Uterus (tissue), 4 donors: Measurements from ENCODE around the gene MASP2. TPM values are rescaled to one million over a fixed set of nuclear protein-coding genes. Genes with fewer than 3 reads are reported as not detected.
"Not testable (repeated sequence)": the region's sequence is repeated elsewhere in the genome, so short reads cannot be mapped to it uniquely, and the experiment has no call there.

Experiments used
- DNase-seq, 2 donors: peaks; one replicate each; pipeline ENCODE4 v3.0.0-alpha.2; 2019 to 2020
- H3K27ac ChIP-seq, 2 donors: fragments of 200-600 bp; sonication (generic); 1 replicate in 1 of 2; 2 replicates in 1 of 2; pipeline ENCODE4 v1.5.1; 2016 to 2018
- H3K27me3 ChIP-seq, 2 donors: fragments of 200-600 bp; sonication (generic); one replicate each; pipeline ENCODE4 v1.5.1; 2018 to 2019; ENCODE audit warnings: control low read depth in 1 of 2
- H3K36me3 ChIP-seq, 2 donors: fragments of 200-600 bp; sonication (generic); one replicate each; pipeline ENCODE4 v1.5.1; 2019; ENCODE audit warnings: control low read depth in 1 of 2
- H3K4me1 ChIP-seq, 2 donors: fragments of 200-600 bp; sonication (generic); one replicate each; pipeline ENCODE4 v1.5.1; 2018 to 2019; ENCODE audit warnings: control low read depth in 1 of 2
- H3K4me3 ChIP-seq, 2 donors: fragments of 200-600 bp; sonication (generic); 1 replicate in 1 of 2; 2 replicates in 1 of 2; pipeline ENCODE4 v1.5.1; 2018 to 2019; ENCODE audit warnings: mild to moderate bottlenecking in 1 of 2
- H3K9me3 ChIP-seq, 2 donors: fragments of 200-600 bp; sonication (generic); one replicate each; pipeline ENCODE4 v1.5.1; 2019; ENCODE audit warnings: control low read depth in 1 of 2
- CTCF ChIP-seq, 4 experiments: fragments of 200-600 bp in 2 of 4; fragments of 450-650 bp in 2 of 4; sonication (generic) in 2 of 4; IDR thresholded peaks; one replicate each; pipeline ENCODE4 v1.5.1; 2016 to 2019; ENCODE audit warnings: antibody characterized with exemption in 4 of 4, mild to moderate bottlenecking in 2 of 4, moderate library complexity in 1 of 4
- POLR2A ChIP-seq, 2 donors: fragments of 450-650 bp; IDR thresholded peaks; one replicate each; pipeline ENCODE4 v1.6.1; 2016; ENCODE audit warnings: antibody characterized with exemption in 2 of 2, mild to moderate bottlenecking in 1 of 2, moderate library complexity in 1 of 2
- intact Hi-C: fragments of 100-400 bp; cut with DNase I; formaldehyde crosslinking; loops from one replicate; pipeline ENCODE4 v1.15.1; 2023; ENCODE audit warnings: low total_unique reads
- total RNA-seq, 4 donors: library from RNA; depleted of rRNA in 3 of 4; stranded (reverse); fragments of >200 nt in 3 of 4; gene quantifications; one replicate each; pipeline versions ENCODE4 v1.1.0 to v1.2.4, GENCODE V29; 2014 to 2023
- donor health status: DM: yes; HTN: yes; CAD: no.

The MASP2 gene
- total RNA-seq, 4 donors from 2014 or later = not detected

- peaks cover 0 to 3% of the 10 kb centered on the region in 2 donors for H3K4me1 ChIP-seq
- no peak for DNase-seq
- H3K27ac ChIP-seq = no peak overlapping the region
- intact Hi-C loops = no loop called here
- no peaks in the 10 kb centered on the region for H3K27me3 ChIP-seq
- H3K9me3 ChIP-seq = no peaks in the 10 kb centered on the region
- H3K36me3 ChIP-seq = no peaks in the 10 kb centered on the region
- no peak overlapping the region for H3K4me3 ChIP-seq
- TF ChIP-seq POLR2A (IDR thresholded peaks at IDR 0.05) = no peak
- no peak for TF ChIP-seq CTCF (IDR thresholded peaks at IDR 0.05)
Measured at GRCh38 chr1:11053758-11054137, 6.7 kb upstream of the MASP2 start.

- Histone ChIP-seq H3K9me3 (no peaks in the 10 kb centered on the region), H3K27me3 (no peaks in the 10 kb centered on the region), H3K4me3 (no peak overlapping the region), H3K36me3 (no peaks in the 10 kb centered on the region), H3K27ac (no peak overlapping the region), H3K4me1 (no peaks in the 10 kb centered on the region)
- intact Hi-C loops = no loop called here
- TF ChIP-seq CTCF (IDR thresholded peaks at IDR 0.05) (no peak), POLR2A (IDR thresholded peaks at IDR 0.05) (no peak)
- no peak for DNase-seq
Measured at GRCh38 chr1:11052839-11053757, 6.1 kb upstream of the MASP2 start.

GRCh38 chr1:11051781-11052511 is 4.9 kb upstream of the MASP2 start:
- TF ChIP-seq POLR2A (IDR thresholded peaks at IDR 0.05) (no peak), CTCF (IDR thresholded peaks at IDR 0.05) (no peak)
- no peaks in the 10 kb centered on the region for H3K36me3 ChIP-seq
- H3K4me1 ChIP-seq = no peaks in the 10 kb centered on the region
- intact Hi-C loops = no loop called here
- no peaks in the 10 kb centered on the region for H3K9me3 ChIP-seq
- no peaks in the 10 kb centered on the region for H3K27me3 ChIP-seq
- no peak for DNase-seq
- H3K4me3 ChIP-seq = no peak overlapping the region
- H3K27ac ChIP-seq = no peak overlapping the region

- H3K4me1 ChIP-seq, intact Hi-C loops, H3K4me3 ChIP-seq, H3K27me3 ChIP-seq, H3K36me3 ChIP-seq, H3K27ac ChIP-seq, DNase-seq, H3K9me3 ChIP-seq: not testable (repeated sequence)
Measured at GRCh38 chr1:11051121-11051520, 4.1 kb upstream of the MASP2 start.

- Histone ChIP-seq H3K9me3 (no peaks in the 10 kb centered on the region), H3K4me1 (no peaks in the 10 kb centered on the region), H3K27ac (no peak overlapping the region), H3K36me3 (no peaks in the 10 kb centered on the region), H3K27me3 (no peaks in the 10 kb centered on the region), H3K4me3 (no peak overlapping the region)
- peak in 1 of 2 donors; percentile 8 for DNase-seq
- intact Hi-C loops = no loop called here
- TF ChIP-seq CTCF (IDR thresholded peaks at IDR 0.05) (no peak), POLR2A (IDR thresholded peaks at IDR 0.05) (no peak)
Measured at GRCh38 chr1:11046270-11046566, 821 bp downstream of the MASP2 start.
